B cell (primary cell): ENCODE measurements around the gene STX18. TPM values are rescaled to one million over a fixed set of nuclear protein-coding genes. Genes with fewer than 3 reads are reported as not detected.

Experiments
- ATAC-seq: fragments of 200-7000 bp; cut with Tn5 transposase; one replicate; pipeline ENCODE4 v1.10.0; 2021; ENCODE audit warnings: low read depth, mild to moderate bottlenecking, moderate number of reproducible peaks, moderate library complexity
- CTCF ChIA-PET: fragments of 350-600 bp; sonication (Branson Sonifier 250); formaldehyde crosslinking; loops from one replicate; lab custom pipeline; 2021; ENCODE audit warnings: antibody characterized with exemption, inconsistent platforms; lab: Charles Lee
- POLR2A ChIA-PET: fragments of 350-600 bp; sonication (Branson Sonifier 250); formaldehyde crosslinking; loops from one replicate; lab custom pipeline; 2021; ENCODE audit warnings: antibody characterized with exemption; lab: Charles Lee
- DNase-seq: peaks from one replicate; pipeline ENCODE4 v3.0.0; 2013
- H2AFZ ChIP-seq: 2 replicates; pipeline ENCODE4 v1.6.1; 2012; ENCODE audit warnings: mild to moderate bottlenecking, low read depth, low read length; ENCODE audit not compliant: insufficient read depth, poor library complexity, severe bottlenecking
- H3K27ac ChIP-seq, 2 donors: 1 replicate in 1 of 2; 2 replicates in 1 of 2; pipeline ENCODE4 v1.5.1; 2012 to 2013; ENCODE audit warnings: low read length in 2 of 2, mild to moderate bottlenecking in 2 of 2, moderate library complexity in 1 of 2
- H3K27me3 ChIP-seq, 4 experiments: fragments of 200-600 bp in 1 of 4; sonication (generic) in 1 of 4; replicated peaks in 1 of 4; 1 replicate in 2 of 4; 2 replicates in 2 of 4; pipeline versions ENCODE4 v1.6.1 to v1.7.0; 2013 to 2016; ENCODE audit warnings: low read length in 3 of 4, mild to moderate bottlenecking in 2 of 4, mixed read lengths in 1 of 4, moderate library complexity in 1 of 4; ENCODE audit not compliant: insufficient read depth in 4 of 4, control insufficient read depth in 3 of 4; ENCODE audit errors: control extremely low read depth in 1 of 4
- H3K36me3 ChIP-seq, 2 experiments: replicated peaks in 1 of 2; 1 replicate in 1 of 2; 2 replicates in 1 of 2; pipeline versions ENCODE4 v1.6.1 to v1.7.1; 2013; ENCODE audit warnings: low read length in 1 of 2; ENCODE audit not compliant: insufficient read depth in 2 of 2, control insufficient read depth in 1 of 2; ENCODE audit errors: control extremely low read depth in 1 of 2, extremely low read depth in 1 of 2
- H3K4me1 ChIP-seq, 2 donors: fragments of 200-600 bp in 1 of 2; sonication (generic) in 1 of 2; 1 replicate in 1 of 2; 2 replicates in 1 of 2; pipeline versions ENCODE4 v1.5.1 to v1.6.1; 2013 to 2017; ENCODE audit warnings: low read length in 2 of 2; ENCODE audit not compliant: control insufficient read depth in 2 of 2, insufficient read depth in 2 of 2
- H3K4me2 ChIP-seq: replicated peaks from 2 replicates; pipeline ENCODE3; 2012; ENCODE audit warnings: mild to moderate bottlenecking, low read depth, low read length; ENCODE audit not compliant: poor library complexity, severe bottlenecking
- H3K4me3 ChIP-seq, 5 experiments: fragments of 200-600 bp in 1 of 5; sonication (generic) in 1 of 5; 1 replicate in 3 of 5; 2 replicates in 2 of 5; pipeline versions ENCODE4 v1.5.1 to v1.7.0; 2011 to 2016; ENCODE audit warnings: low read length in 4 of 5, mild to moderate bottlenecking in 4 of 5, low read depth in 2 of 5, control low read depth in 1 of 5, moderate library complexity in 1 of 5; ENCODE audit not compliant: insufficient read depth in 1 of 5; ENCODE audit errors: control extremely low read depth in 1 of 5, extremely low read depth in 1 of 5
- H3K79me2 ChIP-seq: fragments of 200-600 bp; sonication (generic); one replicate; pipeline ENCODE4 v1.6.0; 2016; ENCODE audit warnings: low read length; ENCODE audit not compliant: control insufficient read depth, insufficient read depth
- H3K9ac ChIP-seq: fragments of 200-600 bp; sonication (generic); 2 replicates; pipeline ENCODE4 v1.6.1; 2017; ENCODE audit warnings: mild to moderate bottlenecking, low read length, moderate library complexity
- H3K9me3 ChIP-seq, 3 donors: one replicate each; pipeline versions ENCODE4 v1.6.1 to v1.7.1; 2013; ENCODE audit warnings: low read length in 2 of 3; ENCODE audit not compliant: control insufficient read depth in 2 of 3, insufficient read depth in 1 of 3; ENCODE audit errors: control extremely low read depth in 1 of 3
- H4K20me1 ChIP-seq: 2 replicates; pipeline ENCODE4 v1.6.0; 2012; ENCODE audit warnings: mild to moderate bottlenecking, low read length; ENCODE audit not compliant: insufficient read depth, control insufficient read depth, poor library complexity, severe bottlenecking
- H3K27ac Mint-ChIP-seq: one replicate; pipeline ENCODE4 v1.8.0; 2021; ENCODE audit warnings: mixed read lengths
- H3K27me3 Mint-ChIP-seq: one replicate; pipeline ENCODE4 v1.8.0; 2021; ENCODE audit warnings: mixed read lengths
- H3K4me1 Mint-ChIP-seq: one replicate; pipeline ENCODE4 v1.8.0; 2021; ENCODE audit warnings: mixed read lengths
- H3K4me3 Mint-ChIP-seq: one replicate; pipeline ENCODE4 v1.8.0; 2021; ENCODE audit warnings: mixed read lengths
- H3K9me3 Mint-ChIP-seq: one replicate; pipeline ENCODE4 v1.8.0; 2022; ENCODE audit warnings: mixed read lengths; ENCODE audit not compliant: insufficient read depth
- CTCF ChIP-seq: fragments of 200-600 bp; IDR thresholded peaks from one replicate; pipeline ENCODE4 v1.8.0; 2022; ENCODE audit warnings: antibody characterized with exemption, mild to moderate bottlenecking
- EZH2 ChIP-seq: IDR thresholded peaks from 2 replicates; pipeline ENCODE4 v1.6.1; 2012; ENCODE audit warnings: borderline replicate concordance, low read depth, mild to moderate bottlenecking, moderate library complexity, low read length; ENCODE audit not compliant: insufficient read depth, poor library complexity, severe bottlenecking
- WGBS: methylation state at CpG from one replicate; pipeline ENCODE4 v1.1.5; 2013; ENCODE audit warnings: missing lambda C conversion rate; ENCODE audit not compliant: insufficient coverage; 5-methylcytosine and 5-hydroxymethylcytosine counted together
- intact Hi-C: fragments of 100-400 bp; cut with micrococcal nuclease; formaldehyde crosslinking; loops from one replicate; pipeline ENCODE4 v1.10.0; 2022
- polyA plus RNA-seq: library from polyadenylated mRNA; depleted of rRNA; stranded (reverse); fragments of >200 nt; gene quantifications from 2 replicates; pipeline ENCODE4 v1.2.3, GENCODE V29; 2012
- total RNA-seq, 2 donors: library from RNA; stranded (reverse); fragments of 120-200 nt in 1 of 2; gene quantifications; 1 replicate in 1 of 2; 2 replicates in 1 of 2; pipeline versions ENCODE4 v1.2.3 to v1.2.4, GENCODE V29; 2013 to 2022

The STX18 gene
- total and polyA plus RNA-seq, 2 donors (not counting 1 experiment from before 2014, with no cell fraction given): 20.3 to 33.6 TPM

GRCh38 chr4:4413373-4413725, 128.5 kb downstream of the STX18 start:
- ChIA-PET CTCF (interaction anchor here (0.9 kb wide), 1 partner anchor 91 kb away, joined by 4 read pairs; no protein-coding TSS in a partner anchor), POLR2A (no interaction called here)

More at GRCh38 chr4:4413373-4413725, 128.5 kb downstream of the STX18 start:
- DNase-seq (no peak), ATAC-seq (no peak)
- Mint-ChIP-seq H3K27ac (no peak overlapping the region), H3K4me3 (no peak overlapping the region), H3K4me1 (no peaks in the 10 kb centered on the region), H3K27me3 (no peaks in the 10 kb centered on the region), H3K9me3 (no peaks in the 10 kb centered on the region)
- Histone ChIP-seq H3K4me1 (no peaks in the 10 kb centered on the region), H3K79me2 (no peaks in the 10 kb centered on the region), H3K9ac (no peak overlapping the region), H2AFZ (no peak overlapping the region), H3K27ac (no peak overlapping the region), H3K4me2 (no peak overlapping the region), H3K9me3 (peaks cover 0 to 19% (median 0%) of the 10 kb centered on the region in 3 donors), H3K27me3 (no peaks in the 10 kb centered on the region), H3K4me3 (no peak overlapping the region), H3K36me3 (peaks cover 0 to 5% of the 10 kb centered on the region in 2 experiments), H4K20me1 (no peaks in the 10 kb centered on the region)
- intact Hi-C loops: no loop called here
- 95% methylated on average over 10 of the region's 10 CpGs for WGBS
- TF ChIP-seq CTCF (no peak), EZH2 (no peak)
